Measurements from ENCODE around the gene THSD7A.

GRCh38 chr7:11625669-11626068 is 206.3 kb downstream of the THSD7A start:
- TF ChIP-seq, protein P1, sequence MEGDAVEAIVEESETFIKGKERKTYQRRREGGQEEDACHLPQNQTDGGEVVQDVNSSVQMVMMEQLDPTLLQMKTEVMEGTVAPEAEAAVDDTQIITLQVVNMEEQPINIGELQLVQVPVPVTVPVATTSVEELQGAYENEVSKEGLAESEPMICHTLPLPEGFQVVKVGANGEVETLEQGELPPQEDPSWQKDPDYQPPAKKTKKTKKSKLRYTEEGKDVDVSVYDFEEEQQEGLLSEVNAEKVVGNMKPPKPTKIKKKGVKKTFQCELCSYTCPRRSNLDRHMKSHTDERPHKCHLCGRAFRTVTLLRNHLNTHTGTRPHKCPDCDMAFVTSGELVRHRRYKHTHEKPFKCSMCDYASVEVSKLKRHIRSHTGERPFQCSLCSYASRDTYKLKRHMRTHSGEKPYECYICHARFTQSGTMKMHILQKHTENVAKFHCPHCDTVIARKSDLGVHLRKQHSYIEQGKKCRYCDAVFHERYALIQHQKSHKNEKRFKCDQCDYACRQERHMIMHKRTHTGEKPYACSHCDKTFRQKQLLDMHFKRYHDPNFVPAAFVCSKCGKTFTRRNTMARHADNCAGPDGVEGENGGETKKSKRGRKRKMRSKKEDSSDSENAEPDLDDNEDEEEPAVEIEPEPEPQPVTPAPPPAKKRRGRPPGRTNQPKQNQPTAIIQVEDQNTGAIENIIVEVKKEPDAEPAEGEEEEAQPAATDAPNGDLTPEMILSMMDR (IDR thresholded peaks at IDR 0.05) = no peak
- TF ChIP-seq POLR2A (IDR thresholded peaks at IDR 0.05) = no peak
